Fibroblast of lung (primary cell): ENCODE measurements around the gene IL10RB. TPM values are rescaled to one million over a fixed set of nuclear protein-coding genes. Genes with fewer than 3 reads are reported as not detected.
A peak's percentile ranks its signal among the peaks of the same experiment; 100 is the strongest.
"Not testable (repeated sequence)": the region's sequence is repeated elsewhere in the genome, so short reads cannot be mapped to it uniquely, and the experiment has no call there.

Source experiments
- DNase-seq, 2 donors: peaks; one replicate each; pipeline versions ENCODE4 v3.0.0 to v3.0.0-alpha.2; 2010; ENCODE audit warnings: low read depth in 2 of 2
- H2AFZ ChIP-seq: 2 replicates; pipeline ENCODE4 v1.5.1; 2012; ENCODE audit warnings: low read length, control low read depth, inconsistent platforms
- H3K27ac ChIP-seq: 2 replicates; pipeline ENCODE4 v1.5.1; 2011; ENCODE audit warnings: low read length, control low read depth; ENCODE audit not compliant: insufficient read depth
- H3K27me3 ChIP-seq: 2 replicates; pipeline ENCODE4 v1.5.1; 2011; ENCODE audit warnings: mild to moderate bottlenecking, low read length; ENCODE audit not compliant: control insufficient read depth, insufficient read depth
- H3K36me3 ChIP-seq: 2 replicates; pipeline ENCODE4 v1.5.1; 2011; ENCODE audit warnings: low read length; ENCODE audit not compliant: control insufficient read depth, insufficient read depth
- H3K4me1 ChIP-seq: 2 replicates; pipeline ENCODE4 v1.5.1; 2011; ENCODE audit warnings: low read length; ENCODE audit not compliant: control insufficient read depth, insufficient read depth; ENCODE audit errors: extremely low read depth
- H3K4me2 ChIP-seq: 2 replicates; pipeline ENCODE4 v1.5.1; 2011; ENCODE audit warnings: low read length, control low read depth; ENCODE audit not compliant: insufficient read depth; ENCODE audit errors: extremely low read depth
- H3K4me3 ChIP-seq, 4 experiments: fragments of 200-600 bp in 1 of 4; sonication (generic) in 1 of 4; replicated peaks in 1 of 4; 2 replicates each; pipeline ENCODE4 v1.5.1; 2011 to 2016; ENCODE audit warnings: low read length in 4 of 4, low read depth in 3 of 4, mild to moderate bottlenecking in 3 of 4, control low read depth in 2 of 4, inconsistent platforms in 1 of 4, mixed read lengths in 1 of 4; ENCODE audit not compliant: insufficient read depth in 1 of 4; ENCODE audit errors: control extremely low read depth in 1 of 4
- H3K79me2 ChIP-seq: 2 replicates; pipeline ENCODE4 v1.5.1; 2012; ENCODE audit warnings: mild to moderate bottlenecking, low read length, inconsistent platforms; ENCODE audit not compliant: control insufficient read depth, insufficient read depth
- H3K9ac ChIP-seq: 2 replicates; pipeline ENCODE4 v1.5.1; 2011; ENCODE audit warnings: mild to moderate bottlenecking, low read length, control low read depth; ENCODE audit not compliant: insufficient read depth
- H3K9me3 ChIP-seq: 2 replicates; pipeline ENCODE4 v1.5.1; 2012; ENCODE audit warnings: low read depth, low read length; ENCODE audit not compliant: control insufficient read depth, insufficient read depth
- H4K20me1 ChIP-seq: 2 replicates; pipeline ENCODE4 v1.5.1; 2011; ENCODE audit warnings: low read length; ENCODE audit not compliant: control insufficient read depth, insufficient read depth; ENCODE audit errors: extremely low read depth
- CTCF ChIP-seq, 2 donors: IDR thresholded peaks in 1 of 2; conservative IDR thresholded peaks in 1 of 2; 1 replicate in 1 of 2; 2 replicates in 1 of 2; pipeline ENCODE4 v1.5.1; 2011 to 2012; ENCODE audit warnings: low read length in 2 of 2, control low read depth in 1 of 2, inconsistent platforms in 1 of 2, low read depth in 1 of 2, mild to moderate bottlenecking in 1 of 2
- EZH2 ChIP-seq: IDR thresholded peaks from 2 replicates; pipeline ENCODE4 v1.5.1; 2012; ENCODE audit warnings: low read length, control low read depth, mild to moderate bottlenecking; ENCODE audit errors: missing control alignments
- polyA plus RNA-seq, 2 donors: library from polyadenylated mRNA; depleted of rRNA in 1 of 2; stranded (reverse) in 1 of 2; unstranded in 1 of 2; fragments of >200 nt; gene quantifications; 2 replicates each; pipeline ENCODE4 v1.2.1, GENCODE V29; 2011 to 2012; ENCODE audit warnings: missing spikeins in 1 of 2
- total RNA-seq: library from RNA; depleted of rRNA; stranded (reverse); fragments of >200 nt; gene quantifications from 2 replicates; pipeline ENCODE4 v1.2.1, GENCODE V29; 2014

IL10RB gene
- total and polyA plus RNA-seq, 2 donors (not counting 1 experiment from before 2014, with no cell fraction given), result 56.2 to 64.1 TPM

DNA sequence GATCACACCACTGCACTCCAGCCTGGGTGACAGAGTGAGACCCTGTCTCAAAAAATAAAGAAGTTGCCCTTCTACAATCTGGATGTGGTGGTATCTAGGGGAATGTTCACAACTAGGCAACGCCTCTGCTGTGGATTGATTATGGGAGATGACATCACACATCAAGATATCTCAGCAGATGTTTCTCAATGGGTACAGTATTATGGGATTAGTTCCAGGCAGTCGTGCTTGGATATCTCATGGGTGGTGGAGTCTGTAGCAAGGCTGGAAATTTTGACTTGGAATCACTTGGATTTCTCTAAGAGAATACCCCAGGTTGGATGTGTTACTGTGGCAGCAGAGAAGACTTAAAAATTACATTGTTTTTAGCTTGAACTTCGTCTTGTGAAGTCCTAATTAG is 28.7 kb upstream of the IL10RB start:
- no peak for TF ChIP-seq CTCF (conservative IDR thresholded peaks at IDR 0.05 in 1 of 2, IDR thresholded peaks at IDR 0.05 in 1 of 2; ENCODE audit: low read depth in 1 of 2, low read length in 2 of 2)
- no peak for TF ChIP-seq EZH2
- H4K20me1 ChIP-seq, result no peaks in the 10 kb centered on the region
- no peaks in the 10 kb centered on the region for H3K4me1 ChIP-seq
- H3K9me3 ChIP-seq, result no peaks in the 10 kb centered on the region
- no peak overlapping the region for H3K27ac ChIP-seq
- no peak overlapping the region for H3K9ac ChIP-seq
- no peaks in the 10 kb centered on the region for H3K36me3 ChIP-seq
- H3K27me3 ChIP-seq, result no peaks in the 10 kb centered on the region
- no peak overlapping the region for H3K4me2 ChIP-seq
- no peaks in the 10 kb centered on the region for H3K79me2 ChIP-seq
- no peak overlapping the region for H3K4me3 ChIP-seq
- DNase-seq, result no peak
- no peak overlapping the region for H2AFZ ChIP-seq

DNA sequence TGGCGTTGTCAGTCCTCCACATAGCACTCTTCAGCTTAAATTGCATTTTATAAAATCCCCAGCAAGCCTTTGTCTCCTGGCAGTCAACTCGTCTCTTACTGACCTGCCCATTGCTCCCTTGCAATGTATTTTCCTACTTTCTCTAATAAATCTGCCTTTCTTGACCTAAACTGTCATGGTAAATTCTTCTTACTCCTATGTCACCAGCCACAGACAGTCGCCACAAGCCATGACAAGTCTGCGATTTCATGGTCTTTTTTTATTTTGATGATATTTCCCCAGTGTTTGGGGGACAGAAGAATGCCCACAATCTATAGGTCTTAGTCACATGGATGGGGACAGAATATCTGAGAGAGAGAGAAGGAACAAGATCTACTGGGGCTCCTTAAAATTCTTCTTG is 28.0 kb upstream of the IL10RB start:
- Histone ChIP-seq H3K27me3 (no peaks in the 10 kb centered on the region), H3K27ac (no peak overlapping the region), H3K79me2 (no peaks in the 10 kb centered on the region), H3K4me3 (no peak overlapping the region), H4K20me1 (no peaks in the 10 kb centered on the region), H3K9me3 (no peaks in the 10 kb centered on the region), H2AFZ (no peak overlapping the region), H3K4me2 (no peak overlapping the region), H3K4me1 (no peaks in the 10 kb centered on the region), H3K36me3 (no peaks in the 10 kb centered on the region), H3K9ac (no peak overlapping the region)
- TF ChIP-seq EZH2 (no peak), CTCF (conservative IDR thresholded peaks at IDR 0.05 in 1 of 2, IDR thresholded peaks at IDR 0.05 in 1 of 2; ENCODE audit: low read depth in 1 of 2, low read length in 2 of 2) (no peak)
- peak in 1 of 2 donors; percentile 25 for DNase-seq

DNA sequence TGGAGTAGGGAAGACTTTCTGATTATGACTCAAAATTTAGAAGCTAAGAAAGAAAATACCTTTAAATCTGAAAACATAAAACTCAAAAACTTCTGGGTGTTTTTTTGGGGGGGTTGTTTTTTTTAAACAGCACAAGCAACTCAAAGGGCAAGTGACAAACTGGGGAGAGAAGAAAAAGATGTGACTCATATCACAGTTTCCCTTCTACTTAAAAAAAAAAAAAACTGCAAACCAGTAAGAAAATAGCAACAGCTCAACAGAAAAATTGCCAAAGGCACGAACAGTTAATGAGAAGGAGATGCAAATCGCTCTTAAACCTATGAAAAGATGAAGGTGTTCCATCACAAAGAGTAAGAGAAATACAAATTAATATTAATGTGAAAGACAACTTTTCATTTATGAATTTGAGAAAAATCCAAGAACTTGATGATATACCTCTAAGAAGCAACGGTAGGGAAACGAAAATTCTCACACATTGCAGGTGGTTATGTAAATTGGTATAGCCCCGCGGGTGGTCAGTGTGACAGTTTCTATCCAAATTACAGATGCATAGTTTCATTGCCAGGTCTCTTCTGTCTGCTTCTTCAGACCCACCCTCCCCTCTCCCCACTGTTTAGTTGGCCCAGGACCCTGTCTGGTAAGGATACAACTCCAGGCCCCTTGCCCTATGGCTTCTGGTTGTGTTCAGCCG is 27.5 kb upstream of the IL10RB start:
- Histone ChIP-seq H3K27me3 (no peaks in the 10 kb centered on the region), H2AFZ (no peak overlapping the region), H3K27ac (no peak overlapping the region), H3K4me1 (no peaks in the 10 kb centered on the region), H3K79me2 (no peaks in the 10 kb centered on the region), H4K20me1 (no peaks in the 10 kb centered on the region), H3K4me2 (no peak overlapping the region), H3K9me3 (no peaks in the 10 kb centered on the region), H3K9ac (no peak overlapping the region), H3K4me3 (no peak overlapping the region), H3K36me3 (no peaks in the 10 kb centered on the region)
- TF ChIP-seq CTCF (conservative IDR thresholded peaks at IDR 0.05 in 1 of 2, IDR thresholded peaks at IDR 0.05 in 1 of 2; ENCODE audit: low read depth in 1 of 2, low read length in 2 of 2) (no peak), EZH2 (no peak)
- peak in 1 of 2 donors; percentile 21 for DNase-seq

GRCh38 chr21:33239559-33240127 is 26.5 kb upstream of the IL10RB start:
- H3K27ac ChIP-seq, DNase-seq, H3K4me2 ChIP-seq, H4K20me1 ChIP-seq, H3K9ac ChIP-seq, H3K27me3 ChIP-seq, H3K9me3 ChIP-seq, H2AFZ ChIP-seq, H3K4me1 ChIP-seq, H3K79me2 ChIP-seq, H3K36me3 ChIP-seq, H3K4me3 ChIP-seq: not testable (repeated sequence)
